Osteocyte (in vitro differentiated cells): Measurements from ENCODE around the gene PNMA1. TPM values are rescaled to one million over a fixed set of nuclear protein-coding genes. Genes with fewer than 3 reads are reported as not detected.

Experiments used
- DNase-seq: peaks from one replicate; pipeline ENCODE4 v3.0.0; 2021; ENCODE audit warnings: mixed read lengths; ENCODE audit not compliant: unreplicated experiment; ENCODE audit errors: extremely low spot score
- H3K27ac Mint-ChIP-seq: one replicate; pipeline ENCODE4 v1.8.0; 2021; ENCODE audit warnings: mild to moderate bottlenecking, mixed read lengths; ENCODE audit not compliant: unreplicated experiment
- H3K27me3 Mint-ChIP-seq: one replicate; pipeline ENCODE4 v1.8.0; 2021; ENCODE audit warnings: mixed read lengths; ENCODE audit not compliant: unreplicated experiment
- H3K36me3 Mint-ChIP-seq: one replicate; pipeline ENCODE4 v1.8.0; 2021; ENCODE audit warnings: mixed read lengths; ENCODE audit not compliant: unreplicated experiment
- H3K4me1 Mint-ChIP-seq: one replicate; pipeline ENCODE4 v1.8.0; 2021; ENCODE audit warnings: mixed read lengths; ENCODE audit not compliant: unreplicated experiment
- H3K4me3 Mint-ChIP-seq: one replicate; pipeline ENCODE4 v1.8.0; 2021; ENCODE audit warnings: mild to moderate bottlenecking, moderate library complexity, mixed read lengths; ENCODE audit not compliant: unreplicated experiment
- H3K9me3 Mint-ChIP-seq: one replicate; pipeline ENCODE4 v1.8.0; 2021; ENCODE audit warnings: mixed read lengths; ENCODE audit not compliant: unreplicated experiment
- CTCF ChIP-seq: fragments of 200-600 bp; sonication (generic); IDR thresholded peaks from 2 replicates; pipeline ENCODE4 v1.5.0; 2021; ENCODE audit warnings: antibody characterized with exemption, mild to moderate bottlenecking, moderate library complexity
- total RNA-seq: library from RNA; stranded (reverse); gene quantifications from 2 replicates; pipeline ENCODE4 v1.2.1, GENCODE V29; 2021

Gene PNMA1
- total RNA-seq, 1 donor from 2014 or later: 81.4 TPM

- Mint-ChIP-seq H3K27me3 (no peaks in the 10 kb centered on the region), H3K27ac (peak overlapping the region; percentile 80), H3K4me3 (no peak overlapping the region), H3K4me1 (peaks cover 57% of the 10 kb centered on the region), H3K36me3 (peaks cover 15% of the 10 kb centered on the region), H3K9me3 (no peaks in the 10 kb centered on the region)
- DNase-seq: no peak
- no peak for TF ChIP-seq CTCF
Measured at GRCh38 chr14:73739899-73740617, 25.9 kb upstream of the PNMA1 start.

GRCh38 chr14:73739174-73739898 is 25.2 kb upstream of the PNMA1 start:
- no peak for TF ChIP-seq CTCF
- Mint-ChIP-seq H3K4me1 (peaks cover 51% of the 10 kb centered on the region), H3K27me3 (no peaks in the 10 kb centered on the region), H3K36me3 (peaks cover 22% of the 10 kb centered on the region), H3K9me3 (no peaks in the 10 kb centered on the region), H3K4me3 (no peak overlapping the region), H3K27ac (peak overlapping the region; percentile 57)
- no peak for DNase-seq

- Mint-ChIP-seq H3K27ac (no peak overlapping the region), H3K4me3 (no peak overlapping the region), H3K9me3 (no peaks in the 10 kb centered on the region), H3K36me3 (peaks cover 23% of the 10 kb centered on the region), H3K27me3 (no peaks in the 10 kb centered on the region), H3K4me1 (peaks cover 44% of the 10 kb centered on the region)
- no peak for DNase-seq
- TF ChIP-seq CTCF: no peak
Measured at GRCh38 chr14:73738518-73739173, 24.5 kb upstream of the PNMA1 start.

GRCh38 chr14:73736842-73737241 is 22.7 kb upstream of the PNMA1 start:
- H3K4me3 Mint-ChIP-seq: no peak overlapping the region
- DNase-seq: no peak
- no peak for TF ChIP-seq CTCF
- H3K36me3 Mint-ChIP-seq: peaks cover 31% of the 10 kb centered on the region
- no peaks in the 10 kb centered on the region for H3K27me3 Mint-ChIP-seq
- no peaks in the 10 kb centered on the region for H3K9me3 Mint-ChIP-seq
- peak overlapping the region; percentile 24 for H3K27ac Mint-ChIP-seq
- peaks cover 26% of the 10 kb centered on the region for H3K4me1 Mint-ChIP-seq

GRCh38 chr14:73732006-73732405 is 17.8 kb upstream of the PNMA1 start:
- DNase-seq: no peak
- Mint-ChIP-seq H3K9me3 (no peaks in the 10 kb centered on the region), H3K4me1 (peaks cover 22% of the 10 kb centered on the region), H3K27me3 (no peaks in the 10 kb centered on the region), H3K36me3 (peaks cover 53% of the 10 kb centered on the region), H3K27ac (peak overlapping the region; percentile 38), H3K4me3 (no peak overlapping the region)
- TF ChIP-seq CTCF: no peak
